GM12874 (cell line): ENCODE data around the gene KRT86.

Experiments
- CTCF ChIP-seq: IDR thresholded peaks from 2 replicates; pipeline ENCODE4 v1.5.1; 2011; ENCODE audit warnings: low read depth, mild to moderate bottlenecking, control low read depth, low read length, moderate library complexity; ENCODE audit not compliant: insufficient read depth

Gene KRT86

GRCh38 chr12:52294803-52295202 lies 20.4 kb downstream of the KRT86 start:
- no peak for TF ChIP-seq CTCF

GRCh38 chr12:52295663-52296062 lies 21.2 kb downstream of the KRT86 start:
- no peak for TF ChIP-seq CTCF

- TF ChIP-seq CTCF = no peak
Observed at GRCh38 chr12:52296572-52297215, 22.2 kb downstream of the KRT86 start.

- TF ChIP-seq CTCF = no peak
Observed at GRCh38 chr12:52298677-52299190, 24.3 kb downstream of the KRT86 start.

GRCh38 chr12:52300796-52301691 lies 26.6 kb downstream of the KRT86 start:
- no peak for TF ChIP-seq CTCF

GRCh38 chr12:52305921-52306705 lies 31.7 kb downstream of the KRT86 start:
- TF ChIP-seq CTCF = peak; percentile 39

GRCh38 chr12:52306731-52307130 lies 32.3 kb downstream of the KRT86 start:
- TF ChIP-seq CTCF = no peak
